GM12878 (cell line): ENCODE results near the gene IL22RA2. TPM values are rescaled to one million over a fixed set of nuclear protein-coding genes. Genes with fewer than 3 reads are reported as not detected.

Source experiments
- ATAC-seq: fragments of 200-7000 bp; cut with Tn5 transposase; 3 replicates; pipeline ENCODE4 v1.9.1; 2020; ENCODE audit warnings: mild to moderate bottlenecking, moderate library complexity
- BruUV-seq: library from RNA; stranded (reverse); fragments of 400-500 nt; replicated peaks from 2 replicates; lab custom pipeline; 2021; lab: Mats Ljungman, UMichigan
- CTCF ChIA-PET: fragments of 300-600 bp; sonication (Branson Sonifier 250); formaldehyde crosslinking; extraction: SDS; loops from one replicate; lab custom pipeline; 2021; ENCODE audit warnings: inconsistent platforms; lab: Yijun Ruan, JAX
- POLR2A ChIA-PET: fragments of 350-600 bp; formaldehyde crosslinking; extraction: SDS; loops from one replicate; lab custom pipeline; 2021; ENCODE audit warnings: inconsistent platforms; lab: Charles Lee
- RAD21 ChIA-PET: fragments of 300-600 bp; sonication (Branson Sonifier 250); formaldehyde crosslinking; loops from one replicate; lab custom pipeline; 2023; ENCODE audit warnings: antibody characterized with exemption; ENCODE audit not compliant: unreplicated experiment; lab: Charles Lee
- SMC1A ChIA-PET: fragments of 300-600 bp; sonication (Branson Sonifier 250); formaldehyde crosslinking; loops from one replicate; lab custom pipeline; 2023; ENCODE audit not compliant: unreplicated experiment, uncharacterized antibody; lab: Charles Lee
- DNase-seq: peaks from one replicate; pipeline ENCODE4 v3.0.0-alpha.2; 2011; ENCODE audit warnings: low read depth, low spot score
- FAIRE-seq: peaks from 3 replicates; lab custom pipeline; 2011; peaks lifted over from hg19 to GRCh38; lab: Jason Lieb, UNC
- H2AFZ ChIP-seq: 2 replicates; pipeline ENCODE4 v1.6.0; 2011; ENCODE audit warnings: low read depth, low read length, control low read depth; ENCODE audit not compliant: control insufficient read depth
- H3K27ac ChIP-seq: 2 replicates; pipeline ENCODE4 v1.5.1; 2011; ENCODE audit warnings: control low read depth; ENCODE audit not compliant: control insufficient read depth, insufficient read depth
- H3K27me3 ChIP-seq, 2 experiments: replicated peaks in 1 of 2; 2 replicates each; pipeline versions ENCODE4 v1.6.0 to v1.6.1; 2011; ENCODE audit warnings: low read length in 1 of 2; ENCODE audit not compliant: control insufficient read depth in 2 of 2, insufficient read depth in 2 of 2
- H3K36me3 ChIP-seq, 2 experiments: 2 replicates each; pipeline ENCODE4 v1.5.1; 2011; ENCODE audit warnings: low read length in 1 of 2; ENCODE audit not compliant: control insufficient read depth in 2 of 2, insufficient read depth in 2 of 2
- H3K4me1 ChIP-seq: 2 replicates; pipeline ENCODE4 v1.6.1; 2011; ENCODE audit warnings: mild to moderate bottlenecking, low read length, moderate library complexity, mixed read lengths; ENCODE audit not compliant: control insufficient read depth, insufficient read depth
- H3K4me2 ChIP-seq: 2 replicates; pipeline ENCODE4 v1.6.0; 2011; ENCODE audit warnings: control low read depth; ENCODE audit not compliant: control insufficient read depth, insufficient read depth
- H3K4me3 ChIP-seq: fragments of 200-600 bp; sonication (generic); 2 replicates; pipeline ENCODE4 v1.5.1; 2016
- H3K79me2 ChIP-seq: 2 replicates; pipeline ENCODE4 v1.6.0; 2011; ENCODE audit warnings: low read length; ENCODE audit not compliant: control insufficient read depth, insufficient read depth
- H3K9ac ChIP-seq: 2 replicates; pipeline ENCODE4 v1.8.0; 2011; ENCODE audit warnings: low read length, control low read depth, mixed read lengths; ENCODE audit not compliant: control insufficient read depth, insufficient read depth
- H3K9me3 ChIP-seq: replicated peaks from 3 replicates; pipeline ENCODE4 v1.5.1; 2011; ENCODE audit warnings: mild to moderate bottlenecking, low read length; ENCODE audit not compliant: control insufficient read depth, insufficient read depth
- H4K20me1 ChIP-seq: 2 replicates; pipeline ENCODE4 v1.6.0; 2011; ENCODE audit not compliant: control insufficient read depth, insufficient read depth
- ETV6 ChIP-seq, 2 experiments: fragments of 450-650 bp in 1 of 2; IDR thresholded peaks in 1 of 2; conservative IDR thresholded peaks in 1 of 2; 2 replicates each; pipeline ENCODE4 v1.6.1; 2014; ENCODE audit warnings: antibody characterized with exemption in 1 of 2, borderline replicate concordance in 1 of 2, low read depth in 1 of 2, mild to moderate bottlenecking in 1 of 2, moderate library complexity in 1 of 2
- EZH2 ChIP-seq: IDR thresholded peaks from 2 replicates; pipeline ENCODE4 v1.6.1; 2012; ENCODE audit warnings: low read depth, mild to moderate bottlenecking, control low read depth, inconsistent platforms, low read length, borderline replicate concordance; ENCODE audit not compliant: control insufficient read depth
- GATAD2B ChIP-seq: fragments of 450-650 bp; conservative IDR thresholded peaks from 2 replicates; pipeline ENCODE4 v1.6.1; 2017; ENCODE audit warnings: low read depth, mild to moderate bottlenecking, moderate library complexity
- HCFC1 ChIP-seq: fragments of 150-350 bp; IDR thresholded peaks from 2 replicates; pipeline ENCODE4 v1.6.1; 2014; ENCODE audit warnings: low read length
- KAT2A ChIP-seq: conservative IDR thresholded peaks from 2 replicates; pipeline ENCODE4 v1.6.1; 2011; ENCODE audit warnings: low read depth, low read length; ENCODE audit not compliant: control insufficient read depth
- MEF2B ChIP-seq: fragments of 450-650 bp; IDR thresholded peaks from 2 replicates; pipeline ENCODE4 v1.6.1; 2018; ENCODE audit warnings: mild to moderate bottlenecking, moderate library complexity; ENCODE audit not compliant: partially characterized antibody, poor library complexity, severe bottlenecking
- MXI1 ChIP-seq: fragments of 150-350 bp; IDR thresholded peaks from 2 replicates; pipeline ENCODE4 v1.6.1; 2011; ENCODE audit warnings: low read depth, mild to moderate bottlenecking, inconsistent platforms, low read length, improper control_type of control experiment
- PML ChIP-seq: IDR thresholded peaks from 2 replicates; pipeline ENCODE4 v1.6.1; 2012; ENCODE audit warnings: low read length, inconsistent platforms
- POLR2AphosphoS5 ChIP-seq: IDR thresholded peaks from 2 replicates; pipeline ENCODE4 v1.6.1; 2011; ENCODE audit warnings: mild to moderate bottlenecking, low read length, inconsistent platforms
- RAD21 ChIP-seq: IDR thresholded peaks from 2 replicates; pipeline ENCODE4 v1.6.1; 2011; ENCODE audit warnings: mild to moderate bottlenecking, low read depth, low read length, moderate library complexity; ENCODE audit not compliant: insufficient read depth
- RB1 ChIP-seq: fragments of 450-650 bp; formaldehyde crosslinking; IDR thresholded peaks from 2 replicates; pipeline ENCODE4 v1.6.1; 2017; ENCODE audit warnings: mild to moderate bottlenecking, borderline replicate concordance
- RELA ChIP-seq: fragments of 450-650 bp; IDR thresholded peaks from 2 replicates; pipeline ENCODE4 v1.8.0; 2014; ENCODE audit warnings: borderline replicate concordance; ENCODE audit not compliant: partially characterized antibody
- SIN3A ChIP-seq: IDR thresholded peaks from 2 replicates; pipeline ENCODE4 v1.6.1; 2012; ENCODE audit warnings: low read depth, low read length, improper control_type of control experiment
- STAT3 ChIP-seq: IDR thresholded peaks from 2 replicates; pipeline ENCODE4 v1.6.1; 2011; ENCODE audit warnings: low read depth, low read length, improper control_type of control experiment
- TAF1 ChIP-seq: IDR thresholded peaks from 2 replicates; pipeline ENCODE4 v1.6.1; 2011; ENCODE audit warnings: mild to moderate bottlenecking, low read depth, low read length, borderline replicate concordance
- TCF12 ChIP-seq: IDR thresholded peaks from 2 replicates; pipeline ENCODE4 v1.6.1; 2011; ENCODE audit warnings: low read depth, mild to moderate bottlenecking, low read length
- ZZZ3 ChIP-seq: IDR thresholded peaks from 2 replicates; pipeline ENCODE4 v1.6.1; 2011; ENCODE audit warnings: low read depth; ENCODE audit not compliant: control insufficient read depth, insufficient read length
- WGBS: methylation state at CpG from one replicate; pipeline ENCODE4 v1.1.6; 2016; ENCODE audit warnings: low lambda C conversion rate; ENCODE audit not compliant: insufficient replicate concordance, insufficient coverage; ENCODE audit errors: missing lambda C conversion rate; 5-methylcytosine and 5-hydroxymethylcytosine counted together
- in situ Hi-C: fragments of 300-500 bp; cut with MboI; formaldehyde crosslinking; loops from 9 replicates; pipeline ENCODE4 v1.14.3; 2018; ENCODE audit warnings: mixed read lengths
- intact Hi-C: fragments of 100-400 bp; cut with micrococcal nuclease; formaldehyde crosslinking; loops from one replicate; pipeline ENCODE4 v1.14.2; 2022; ENCODE audit not compliant: unreplicated experiment
- polyA plus RNA-seq, 11 experiments: library from polyadenylated mRNA; depleted of rRNA in 4 of 11; unstranded in 6 of 11; stranded (reverse) in 5 of 11; fragments of >200 nt; fragmentation: Nextera tagmentation in 4 of 11; fragmentation: Illumina TruSeq in 1 of 11; extraction: Ambion mirVana in 4 of 11; extraction: Trizol in 1 of 11; gene quantifications; 1 replicate in 1 of 11; 2 replicates in 10 of 11; pipeline versions ENCODE4 v1.2.1 to v1.2.3, GENCODE V29; 2011 to 2016; ENCODE audit warnings: inconsistent platforms in 2 of 11, missing spikeins in 2 of 11, low read depth in 1 of 11
- total RNA-seq, 4 experiments: library from RNA; depleted of rRNA in 3 of 4; stranded (reverse); fragments of >200 nt in 3 of 4; fragmentation: Illumina TruSeq in 1 of 4; extraction: Trizol in 1 of 4; gene quantifications; 2 replicates each; pipeline versions ENCODE4 v1.2.1 to v1.2.3, GENCODE V29; 2013 to 2021
- TF ChIP-seq, protein P1 (sequence below): fragments of 450-650 bp; IDR thresholded peaks from 2 replicates; pipeline ENCODE4 v1.6.1; 2017; ENCODE audit warnings: mild to moderate bottlenecking, low read depth, inconsistent platforms; ENCODE audit not compliant: poor library complexity, severe bottlenecking

IL22RA2 gene
- total and polyA plus RNA-seq, 10 of the 15 experiments (the other 5 are each of a cell fraction or from before 2014, with no cell fraction given): 0.05 to 0.22 (median 0.09) TPM; not detected in 3

DNA sequence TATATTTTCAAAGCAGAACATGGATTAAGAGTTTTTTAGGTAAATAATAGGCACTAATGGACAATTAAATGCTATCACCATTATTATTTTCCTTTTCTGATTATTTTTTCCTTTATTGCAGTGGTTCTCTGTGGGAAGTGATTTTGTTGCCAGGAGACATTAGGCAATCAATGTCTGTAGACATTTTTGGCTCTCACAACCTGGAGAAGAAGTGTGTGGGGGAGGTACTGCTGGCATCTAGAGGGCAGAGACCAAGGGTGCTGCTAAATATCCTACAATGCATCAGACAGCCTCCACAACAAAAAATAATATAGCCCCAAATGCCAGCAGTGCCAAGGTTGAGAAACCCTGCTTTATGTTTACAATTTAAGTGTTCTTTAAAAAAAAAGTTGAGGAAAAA is 37.5 kb upstream of the IL22RA2 start (continued):
- TF ChIP-seq, protein P1, sequence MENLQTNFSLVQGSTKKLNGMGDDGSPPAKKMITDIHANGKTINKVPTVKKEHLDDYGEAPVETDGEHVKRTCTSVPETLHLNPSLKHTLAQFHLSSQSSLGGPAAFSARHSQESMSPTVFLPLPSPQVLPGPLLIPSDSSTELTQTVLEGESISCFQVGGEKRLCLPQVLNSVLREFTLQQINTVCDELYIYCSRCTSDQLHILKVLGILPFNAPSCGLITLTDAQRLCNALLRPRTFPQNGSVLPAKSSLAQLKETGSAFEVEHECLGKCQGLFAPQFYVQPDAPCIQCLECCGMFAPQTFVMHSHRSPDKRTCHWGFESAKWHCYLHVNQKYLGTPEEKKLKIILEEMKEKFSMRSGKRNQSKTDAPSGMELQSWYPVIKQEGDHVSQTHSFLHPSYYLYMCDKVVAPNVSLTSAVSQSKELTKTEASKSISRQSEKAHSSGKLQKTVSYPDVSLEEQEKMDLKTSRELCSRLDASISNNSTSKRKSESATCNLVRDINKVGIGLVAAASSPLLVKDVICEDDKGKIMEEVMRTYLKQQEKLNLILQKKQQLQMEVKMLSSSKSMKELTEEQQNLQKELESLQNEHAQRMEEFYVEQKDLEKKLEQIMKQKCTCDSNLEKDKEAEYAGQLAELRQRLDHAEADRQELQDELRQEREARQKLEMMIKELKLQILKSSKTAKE: no peak
- TF ChIP-seq, all 136 proteins: peak for 0

DNA sequence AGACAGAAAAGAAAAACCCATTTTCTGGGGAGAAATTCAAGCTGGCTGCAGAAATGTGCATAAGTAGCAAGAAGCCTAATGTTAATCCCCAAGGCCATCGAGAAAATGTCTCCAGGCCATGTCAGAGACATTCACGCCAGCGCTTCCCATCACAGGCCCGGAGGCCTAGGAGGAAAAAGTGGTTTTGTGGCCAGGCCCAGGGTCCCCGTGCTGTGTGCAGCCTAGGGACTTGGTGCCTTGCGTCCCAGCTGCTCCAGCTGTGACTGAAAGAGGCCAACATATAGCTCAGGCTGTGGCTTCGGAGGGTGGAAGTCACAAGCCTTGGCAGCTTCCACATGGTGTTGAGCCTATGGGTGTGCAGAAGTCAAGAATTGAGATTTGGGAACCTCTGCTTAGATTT is 34.8 kb upstream of the IL22RA2 start:
- 100% methylated on average over 7 of the region's 7 CpGs for WGBS
- no peak overlapping the region for H2AFZ ChIP-seq
- H3K4me1 ChIP-seq: peaks cover 11% of the 10 kb centered on the region; the same call in 1 of the 2 replicates
- H3K9ac ChIP-seq: no peak overlapping the region
- TF ChIP-seq RB1 (no peak), RELA (no peak), PML (no peak), RAD21 (no peak), MXI1 (no peak), KAT2A (no peak), STAT3 (no peak), ETV6 (conservative IDR thresholded peaks at IDR 0.05 in 1 of 2, IDR thresholded peaks at IDR 0.05 in 1 of 2; ENCODE audit: borderline replicate concordance in 1 of 2, low read depth in 1 of 2) (no peak), HCFC1 (no peak), POLR2AphosphoS5 (no peak), SIN3A (no peak), ZZZ3 (no peak), TCF12 (no peak), GATAD2B (no peak), MEF2B (no peak), EZH2 (no peak), TAF1 (no peak)
- TF ChIP-seq, all 136 proteins: peak for 0
- intact Hi-C loops (no loop called here), in situ Hi-C loops (no loop called here)
- peaks cover 9 to 38% of the 10 kb centered on the region in 2 experiments for H3K36me3 ChIP-seq
- peaks cover 78% of the 10 kb centered on the region for H3K79me2 ChIP-seq
- RAD21 ChIA-PET: interaction anchor here (0.6 kb wide), 1 partner anchor 13 kb away, joined by 3 read pairs; no protein-coding TSS in a partner anchor
- no peak overlapping the region for H3K4me3 ChIP-seq
- H4K20me1 ChIP-seq: no peaks in the 10 kb centered on the region
- H3K9me3 ChIP-seq: peaks cover 41% of the 10 kb centered on the region
- no peaks in the 10 kb centered on the region for H3K27me3 ChIP-seq
- SMC1A ChIA-PET: interaction anchor here (1.0 to 1.1 kb wide), 2 partner anchors 12 to 120 kb away, joined by 3 read pairs; no protein-coding TSS in a partner anchor
- no peak for FAIRE-seq
- H3K27ac ChIP-seq: no peak overlapping the region
- DNase-seq: no peak
- no TSS peak for BruUV-seq
- POLR2A ChIA-PET: interaction anchor here (1.1 kb wide), 1 partner anchor 9 kb away, joined by 3 read pairs; no protein-coding TSS in a partner anchor
- no peak overlapping the region for H3K4me2 ChIP-seq
- CTCF ChIA-PET: no interaction called here
- no peak for ATAC-seq
